Activated CD4-positive, CD25-positive, alpha-beta regulatory T cell treated with anti-CD3 and anti-CD28 coated beads, Interleukin-2, amount 50 U/mL, for 72 hours (primary cell): Measurements from ENCODE around the gene GRHPR.

Experiments used
- DNase-seq: peaks from one replicate; pipeline ENCODE4 v3.0.0; 2021

GRHPR gene

DNA sequence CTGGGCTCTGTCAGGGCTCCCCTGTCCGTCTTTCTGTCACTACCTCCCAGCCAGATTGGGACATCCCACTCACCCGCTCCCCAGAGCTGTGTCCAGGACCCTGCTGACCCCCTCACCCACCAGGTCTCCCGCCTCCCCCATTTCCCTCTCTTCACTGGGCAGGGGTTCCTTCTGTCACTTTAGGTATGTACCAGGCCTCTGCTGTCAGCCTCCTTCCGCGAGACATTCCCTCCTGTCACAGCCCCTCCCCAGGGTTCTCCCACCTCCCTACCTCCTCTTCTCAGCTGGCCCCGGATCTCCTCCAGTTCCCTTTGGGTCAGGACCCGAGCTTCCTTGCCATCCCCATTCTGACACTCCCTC, 63.7 kb downstream of the GRHPR start:
- DNase-seq: no peak
